NCI-H128 (cell line): ENCODE results near the gene SUSD2.
"Not testable (repeated sequence)": the region's sequence is repeated elsewhere in the genome, so short reads cannot be mapped to it uniquely, and the experiment has no call there.

ENCODE experiments used
- DNase-seq: peaks from one replicate; lab custom pipeline; 2025; ENCODE audit not compliant: unreplicated experiment; lab: John Stamatoyannopoulos, UW

Gene SUSD2

DNA sequence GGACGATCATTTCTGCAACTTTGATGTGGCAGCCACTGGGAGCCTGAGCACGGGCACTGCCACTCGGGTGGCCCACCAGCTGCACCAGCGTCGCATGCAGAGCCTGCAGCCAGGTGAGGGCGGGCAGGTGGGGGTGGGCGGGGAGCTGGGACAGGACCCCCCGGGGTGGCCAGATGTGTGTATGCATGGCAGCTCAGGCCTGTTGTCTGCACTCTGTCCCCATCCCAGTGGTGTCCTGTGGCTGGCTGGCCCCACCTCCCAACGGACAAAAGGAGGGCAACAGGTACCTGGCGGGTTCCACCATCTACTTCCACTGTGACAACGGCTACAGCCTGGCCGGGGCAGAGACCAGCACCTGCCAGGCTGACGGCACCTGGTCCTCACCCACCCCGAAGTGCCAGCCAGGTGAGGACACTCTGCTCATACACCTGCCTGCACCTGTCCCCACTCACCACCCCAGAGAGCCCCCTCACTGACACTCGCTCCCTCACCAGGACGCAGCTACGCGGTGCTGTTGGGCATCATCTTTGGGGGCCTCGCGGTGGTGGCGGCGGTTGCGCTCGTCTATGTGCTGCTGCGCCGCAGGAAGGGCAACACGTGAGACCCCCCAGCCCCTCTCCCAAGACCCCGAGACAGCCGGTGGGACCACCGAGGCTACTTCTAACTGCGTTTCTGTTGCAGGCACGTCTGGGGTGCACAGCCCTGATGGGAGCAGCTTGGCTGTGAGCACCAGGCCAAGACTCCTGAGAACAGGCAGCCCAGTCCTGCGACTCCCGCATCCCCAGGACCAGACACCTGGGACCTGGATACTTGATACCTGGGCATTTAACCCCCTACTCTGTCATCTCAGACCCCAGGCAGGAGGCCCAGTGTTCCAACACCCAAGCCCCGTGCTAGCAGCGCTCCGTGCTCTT is 6.7 kb downstream of the SUSD2 start:
- DNase-seq = no peak

DNA sequence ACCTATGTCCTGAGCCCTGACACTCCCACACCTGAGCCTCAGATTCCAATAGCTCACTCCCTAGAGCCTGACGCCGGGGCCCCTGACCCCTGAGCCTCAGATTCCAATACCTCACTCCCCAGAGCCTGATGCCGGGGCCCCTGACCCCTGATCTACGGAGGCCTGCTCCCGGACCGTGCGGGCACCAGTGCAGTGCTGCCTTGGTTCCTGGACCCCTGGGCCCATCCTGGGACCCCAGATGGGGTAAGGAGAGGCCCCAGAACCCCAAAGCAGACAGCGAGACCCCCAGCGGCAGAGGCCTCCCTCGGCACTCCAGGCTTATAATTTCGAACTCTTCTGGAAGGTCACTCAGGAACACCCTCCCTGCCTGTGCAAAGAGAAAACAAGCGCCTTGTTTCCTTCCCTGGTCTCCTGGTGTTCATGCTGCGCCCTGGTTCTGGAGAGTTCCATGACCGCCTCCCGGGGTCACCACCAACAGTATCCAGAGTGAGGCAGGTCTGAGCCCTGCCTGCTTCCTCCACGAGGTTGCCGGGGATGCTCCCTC is 7.5 kb downstream of the SUSD2 start:
- DNase-seq = no peak

DNA sequence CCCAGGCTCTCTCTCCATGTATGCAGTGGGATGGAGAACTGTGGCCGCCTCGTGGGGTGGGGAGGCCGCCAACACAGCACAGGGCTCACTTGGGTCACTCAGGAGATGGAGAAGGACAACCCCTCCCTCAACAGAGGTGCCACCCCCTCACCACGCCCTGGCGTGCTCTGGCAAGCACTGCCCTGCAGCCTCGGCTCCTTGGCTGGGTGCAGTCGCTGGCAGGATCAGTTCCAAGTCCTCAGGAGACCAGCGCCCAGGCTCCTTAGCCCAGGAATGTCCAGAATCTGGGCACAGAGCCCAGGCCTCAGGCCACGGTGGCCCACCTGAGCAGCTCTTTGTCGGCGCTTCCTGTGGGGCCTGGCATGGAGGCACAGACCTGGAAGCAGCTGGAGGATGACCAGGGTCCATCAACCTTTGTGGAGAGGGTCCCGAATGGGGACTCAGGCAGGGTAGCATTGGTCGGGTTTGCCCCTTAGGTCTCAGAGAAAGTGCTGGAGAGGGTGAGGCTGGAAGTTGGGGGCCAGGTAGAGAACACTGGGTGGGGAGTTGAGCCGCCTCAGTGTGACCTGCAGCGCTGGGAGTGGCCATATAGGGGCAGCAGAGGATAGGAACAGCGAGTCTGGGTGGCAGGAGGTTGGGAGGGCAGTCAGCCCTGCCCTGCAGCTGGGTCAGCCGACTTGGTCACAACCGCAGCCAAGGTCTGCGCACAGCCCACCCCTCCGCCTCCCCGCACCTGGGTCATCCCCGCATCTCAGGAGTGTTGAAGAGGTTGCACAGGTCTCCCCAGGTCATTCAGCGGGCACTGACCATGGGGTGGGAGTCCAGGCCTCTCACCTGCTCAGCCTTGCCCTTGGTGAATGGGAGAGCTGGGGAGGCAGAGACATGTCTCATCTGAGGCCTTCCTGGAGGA is 8.2 kb downstream of the SUSD2 start:
- no peak for DNase-seq

DNA sequence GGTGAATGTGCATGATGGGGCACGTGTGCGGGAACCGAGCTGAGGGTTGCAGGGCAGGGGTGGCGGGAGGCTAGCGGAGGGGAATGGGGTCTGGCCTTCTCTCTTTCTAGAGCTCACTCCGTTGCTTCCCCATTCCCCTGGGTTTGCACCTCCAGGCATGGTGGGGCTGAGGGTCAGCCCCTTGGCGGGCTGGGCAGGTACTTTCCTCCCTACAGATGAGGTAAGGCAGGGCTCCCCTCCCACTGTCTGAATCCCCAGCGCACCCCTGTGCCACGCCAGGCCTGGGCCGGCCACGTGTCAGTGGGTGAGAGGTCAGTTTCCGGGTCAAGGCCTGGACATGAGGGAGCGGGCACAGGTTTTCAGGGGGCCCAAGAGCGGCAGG is 8.9 kb downstream of the SUSD2 start:
- DNase-seq = no peak

DNA sequence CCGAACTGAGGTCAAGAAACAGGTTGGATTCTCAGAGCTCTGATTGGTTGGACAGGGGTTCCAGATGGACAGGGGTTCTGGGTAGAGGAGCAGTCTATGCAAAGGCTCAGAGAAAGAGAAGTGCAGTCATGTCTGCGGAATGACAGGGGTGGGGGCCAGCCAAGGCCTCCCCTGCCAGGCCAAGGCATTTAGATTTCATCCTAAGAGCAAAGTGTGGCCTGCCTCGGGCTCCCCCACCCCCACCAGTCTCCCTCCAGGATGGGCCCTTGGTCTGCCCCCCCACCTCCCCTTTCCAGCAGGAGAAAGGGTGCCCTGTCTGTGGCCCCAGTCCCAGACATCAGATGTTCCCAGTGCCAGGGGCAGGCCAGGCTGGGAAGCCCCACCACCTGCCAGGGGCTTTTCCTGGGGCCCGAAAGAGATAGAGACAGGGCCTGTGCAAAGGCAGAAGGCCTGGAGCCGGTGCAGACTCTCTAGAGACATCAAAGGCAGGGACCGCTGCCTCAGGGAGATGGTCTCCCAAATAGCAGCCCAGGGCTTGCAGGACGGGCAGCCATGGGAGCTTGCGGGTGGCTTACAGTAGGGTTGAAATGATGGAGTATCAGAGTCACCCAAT is 9.4 kb downstream of the SUSD2 start:
- no peak for DNase-seq

DNA sequence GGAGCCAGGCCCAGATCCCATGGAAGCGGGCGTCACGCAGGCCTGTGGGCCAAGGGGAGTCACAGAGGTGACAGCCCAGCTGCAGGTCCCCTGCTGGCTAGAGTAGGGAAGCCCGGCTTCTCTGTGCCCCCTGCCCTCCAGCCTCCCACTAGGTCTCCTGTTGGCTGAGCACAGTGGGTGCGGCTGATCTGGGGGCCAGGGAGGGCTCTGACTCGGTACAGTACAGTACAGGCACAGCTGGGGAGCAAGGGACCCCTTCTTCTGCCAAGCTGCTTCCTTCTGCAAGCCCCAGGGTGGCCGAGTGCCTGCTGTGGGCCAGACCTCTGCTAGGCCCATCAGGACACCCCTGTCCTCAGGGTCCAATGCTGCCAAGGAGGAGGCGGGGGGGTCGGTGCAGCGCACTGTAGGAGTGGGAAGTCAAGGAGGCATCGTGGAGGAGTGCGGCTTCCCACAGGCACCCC is 10.1 kb downstream of the SUSD2 start:
- DNase-seq = no peak

DNA sequence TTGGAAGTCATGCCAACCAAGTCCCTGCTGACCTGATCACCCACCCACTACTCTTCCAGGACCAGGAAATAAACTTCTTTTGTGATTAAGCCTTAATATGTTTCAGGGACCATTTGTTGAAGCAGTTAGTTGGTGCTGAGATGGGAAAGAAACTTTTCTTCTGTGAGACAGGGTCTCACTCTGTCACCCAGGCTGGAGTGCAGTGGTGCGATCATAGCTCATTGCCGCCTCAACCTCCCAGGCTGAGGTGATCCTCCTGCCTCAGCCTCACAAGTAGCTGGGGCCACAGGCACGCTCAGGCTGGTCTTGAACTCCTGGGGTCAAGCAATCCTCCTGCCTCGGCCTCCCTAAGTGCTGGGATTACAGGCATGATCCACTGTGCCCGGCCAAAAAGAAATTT is 10.6 kb downstream of the SUSD2 start:
- no peak for DNase-seq

DNA sequence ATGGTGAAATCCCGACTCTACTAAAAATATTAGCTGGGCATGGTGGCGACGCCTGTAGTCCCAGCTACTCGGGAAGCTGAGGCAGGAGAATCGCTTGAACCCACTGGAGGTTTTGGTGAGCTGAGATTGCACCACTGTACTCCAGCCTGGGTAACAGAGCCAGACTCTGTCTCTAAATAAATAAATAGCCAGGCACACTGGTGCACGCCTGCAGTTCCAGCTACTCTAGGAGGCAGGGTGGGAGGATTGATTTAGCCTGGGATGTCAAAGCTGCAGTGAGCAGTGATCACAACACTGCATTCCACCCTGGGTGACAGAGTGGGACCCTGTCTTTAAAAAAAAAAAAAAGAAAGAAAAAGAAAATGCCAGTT is 17.4 kb downstream of the SUSD2 start:
- DNase-seq = no peak

DNA sequence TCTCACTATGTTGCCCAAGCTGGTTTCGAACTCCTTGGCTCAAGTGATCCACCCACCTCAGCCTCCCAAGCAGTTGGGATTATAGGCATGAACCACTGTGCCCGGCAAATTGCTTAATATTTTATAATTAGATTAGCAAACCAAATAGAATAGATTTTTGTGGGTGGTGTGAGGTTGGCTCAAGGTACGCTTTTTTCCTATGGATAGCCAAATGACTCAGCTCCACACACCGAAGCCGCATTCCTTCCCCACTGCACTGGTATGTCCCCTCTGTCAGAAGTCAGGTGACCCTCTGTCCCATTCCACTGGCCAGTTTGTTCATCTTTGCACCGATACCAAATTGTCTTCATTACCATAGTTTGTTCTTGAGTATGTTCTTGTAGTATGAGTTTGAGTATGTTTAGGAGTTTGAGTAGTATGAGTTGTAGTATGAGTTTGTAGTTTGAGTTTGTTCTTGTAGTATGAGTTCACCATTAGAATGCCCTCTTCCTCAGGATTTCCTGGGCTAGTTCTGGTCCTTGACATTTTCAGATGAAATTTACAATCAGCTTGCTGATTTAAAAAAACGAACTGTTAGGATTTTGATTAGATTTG is 19.4 kb downstream of the SUSD2 start:
- DNase-seq = no peak

DNA sequence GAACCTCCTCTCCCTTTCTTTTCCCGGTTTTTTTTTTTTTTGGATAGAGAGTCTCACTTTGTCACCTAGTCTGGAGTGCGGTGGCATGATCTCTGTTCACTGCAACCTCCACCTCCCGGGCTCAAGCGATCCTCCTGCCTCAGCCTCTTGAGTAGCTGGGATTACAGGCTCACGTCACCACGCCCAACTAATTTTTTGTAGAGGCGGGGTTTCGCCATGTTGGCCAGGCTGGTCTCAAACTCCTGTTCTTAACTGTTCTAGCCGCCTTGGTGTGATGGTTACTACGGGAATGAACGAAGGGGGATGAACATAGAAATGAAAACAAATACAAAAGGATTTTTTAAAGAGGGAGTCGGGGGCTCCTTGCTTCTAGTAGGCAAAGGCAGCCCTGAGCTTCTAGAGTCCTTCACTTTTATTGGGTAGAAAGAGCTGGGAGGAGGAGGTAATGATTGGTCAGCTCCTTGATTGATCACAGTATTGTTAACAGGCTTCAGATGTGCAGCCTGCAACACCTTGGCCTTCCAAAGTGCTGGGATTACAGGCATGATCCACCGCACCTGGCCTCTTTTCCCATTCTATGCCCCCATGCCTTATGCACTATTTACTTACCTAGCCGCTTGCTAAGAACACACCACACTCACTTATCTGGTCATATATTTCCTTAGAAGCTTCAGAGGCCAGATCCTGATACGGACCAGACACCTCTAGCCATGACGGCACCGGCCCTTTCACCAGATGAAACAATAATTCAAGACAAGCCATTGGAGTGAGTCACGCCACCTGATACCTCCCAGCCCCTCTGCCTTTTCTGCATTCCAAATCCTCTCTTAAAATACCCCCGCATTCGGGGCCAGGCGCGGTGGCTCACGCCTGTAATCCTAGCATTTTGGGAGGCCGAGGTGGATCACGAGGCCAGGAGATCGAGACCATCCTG is 20.7 kb downstream of the SUSD2 start:
- DNase-seq = no peak

DNA sequence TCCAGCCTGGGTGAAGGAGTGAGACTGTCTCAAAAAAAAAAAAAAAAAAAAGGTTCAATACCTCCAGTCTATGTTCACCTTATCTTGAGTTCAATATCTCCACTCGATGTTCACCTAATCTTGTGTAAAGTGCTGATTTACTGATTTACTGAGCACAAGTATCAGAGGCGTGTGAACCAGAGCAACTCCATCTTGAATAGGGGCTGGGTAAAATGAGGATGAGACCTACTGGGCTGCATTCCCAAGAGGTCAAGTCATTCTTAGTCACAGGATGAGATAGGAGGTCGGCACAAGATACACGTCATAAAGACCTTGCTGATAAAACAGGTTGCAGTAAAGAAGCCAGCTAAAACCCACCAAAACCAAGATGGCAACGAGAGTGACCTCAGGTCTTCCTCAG is 22.6 kb downstream of the SUSD2 start:
- DNase-seq = not testable (repeated sequence)

DNA sequence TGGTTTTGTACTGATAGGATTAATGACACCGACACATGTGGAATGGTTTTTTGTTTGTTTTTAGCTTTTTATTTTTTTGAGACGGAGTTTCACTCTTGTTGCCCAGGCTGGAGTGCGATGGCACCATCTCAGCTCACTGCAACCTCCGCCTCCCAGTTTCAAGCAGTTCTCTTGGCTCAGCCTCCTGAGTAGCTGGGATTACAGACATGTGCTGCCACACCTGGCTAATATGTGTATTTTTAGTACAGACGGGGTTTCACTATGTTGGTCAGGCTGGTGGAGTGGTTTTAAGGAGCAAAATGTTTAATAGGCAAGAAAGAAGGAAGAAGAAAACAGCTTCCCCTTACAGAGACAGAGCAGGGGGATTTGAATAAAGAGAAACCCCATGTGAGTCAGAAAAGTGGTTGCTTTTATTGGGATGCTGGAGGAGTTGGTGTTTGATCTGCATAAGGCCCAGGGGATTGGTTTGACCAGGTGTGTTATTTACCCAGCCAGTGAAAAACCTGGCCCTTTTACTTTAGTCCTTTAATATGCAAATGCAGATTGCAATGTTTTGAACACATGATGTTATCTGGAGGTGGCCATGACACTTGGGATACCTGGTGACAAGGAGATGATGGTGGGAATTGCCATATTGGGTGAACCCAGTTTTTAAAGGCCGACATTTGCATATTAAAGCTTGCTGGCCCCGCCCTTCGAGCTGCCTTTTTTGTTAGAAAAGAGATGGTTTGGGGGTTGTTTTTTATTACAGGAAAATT is 24.3 kb downstream of the SUSD2 start:
- DNase-seq = no peak

DNA sequence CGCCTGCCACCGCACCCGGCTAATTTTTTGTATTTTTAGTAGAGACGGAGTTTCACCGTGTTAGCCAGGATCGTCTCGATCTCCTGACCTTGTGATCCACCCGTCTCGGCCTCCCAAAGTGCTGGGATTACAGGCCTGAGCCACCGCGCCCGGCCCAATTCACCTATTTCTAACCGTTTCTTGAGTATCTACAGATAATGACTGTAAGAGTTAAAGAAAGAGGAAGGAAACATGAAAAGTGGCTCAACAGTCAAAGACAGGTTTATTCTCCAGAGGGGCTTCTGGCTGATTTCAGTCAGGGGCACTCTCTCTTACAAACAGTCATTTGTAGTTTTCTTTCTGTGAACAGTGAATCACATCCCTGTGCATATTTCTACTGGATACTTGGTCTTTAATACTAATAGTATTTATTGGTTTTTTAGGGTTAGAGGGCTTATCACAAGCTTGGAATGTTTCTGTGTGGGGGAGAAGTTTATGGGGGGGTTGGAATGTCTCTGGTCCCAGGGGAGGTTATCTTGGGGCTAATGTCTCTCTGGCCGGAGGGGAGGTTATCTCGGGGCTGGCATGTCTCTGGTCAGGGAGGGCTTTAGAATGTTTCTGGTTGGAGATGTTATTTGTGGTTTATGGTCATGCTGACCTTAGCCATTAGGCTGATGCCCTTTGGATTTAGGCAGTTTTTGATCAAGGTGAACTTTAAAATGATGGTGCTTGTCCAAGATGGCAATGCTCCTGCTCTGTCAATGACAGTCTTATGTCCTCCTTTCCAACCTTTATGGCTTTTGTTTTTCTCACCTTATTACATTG is 25.4 kb downstream of the SUSD2 start:
- not testable (repeated sequence) for DNase-seq

DNA sequence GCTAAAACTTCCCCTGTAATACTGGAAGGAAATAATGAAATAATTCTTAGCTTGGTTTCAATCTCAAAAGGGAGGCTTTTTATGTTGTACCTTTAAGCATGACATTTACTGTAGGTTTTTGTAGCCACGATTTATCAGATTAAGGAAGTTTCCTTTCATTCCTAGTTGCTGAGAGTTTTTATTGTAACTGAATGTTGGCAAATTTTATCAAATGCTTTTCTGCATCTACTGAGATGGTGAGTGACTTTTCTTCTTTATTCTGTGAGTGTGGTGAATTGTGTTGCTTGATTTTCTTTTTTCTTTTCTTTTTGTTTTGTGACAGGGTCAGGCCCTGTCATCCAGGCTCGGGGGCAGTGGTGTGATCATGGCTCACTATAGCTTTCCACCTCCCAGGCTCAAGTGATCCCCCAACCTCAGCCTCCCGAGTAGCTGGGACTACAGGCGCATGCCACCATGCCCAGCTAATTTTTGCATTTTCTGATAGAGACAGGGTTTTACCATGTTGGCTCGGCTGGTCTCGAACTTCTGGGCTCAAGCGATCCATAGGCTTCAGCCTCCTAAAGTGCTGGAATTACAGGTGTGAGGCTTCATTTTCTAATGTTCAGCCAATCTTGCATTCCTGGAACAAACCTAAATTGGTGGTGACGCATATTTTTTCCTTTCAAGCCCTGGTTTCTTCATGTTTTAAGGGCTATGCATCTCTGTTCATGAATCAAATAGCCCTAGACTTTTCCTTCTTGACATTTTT is 26.2 kb downstream of the SUSD2 start:
- no peak for DNase-seq

DNA sequence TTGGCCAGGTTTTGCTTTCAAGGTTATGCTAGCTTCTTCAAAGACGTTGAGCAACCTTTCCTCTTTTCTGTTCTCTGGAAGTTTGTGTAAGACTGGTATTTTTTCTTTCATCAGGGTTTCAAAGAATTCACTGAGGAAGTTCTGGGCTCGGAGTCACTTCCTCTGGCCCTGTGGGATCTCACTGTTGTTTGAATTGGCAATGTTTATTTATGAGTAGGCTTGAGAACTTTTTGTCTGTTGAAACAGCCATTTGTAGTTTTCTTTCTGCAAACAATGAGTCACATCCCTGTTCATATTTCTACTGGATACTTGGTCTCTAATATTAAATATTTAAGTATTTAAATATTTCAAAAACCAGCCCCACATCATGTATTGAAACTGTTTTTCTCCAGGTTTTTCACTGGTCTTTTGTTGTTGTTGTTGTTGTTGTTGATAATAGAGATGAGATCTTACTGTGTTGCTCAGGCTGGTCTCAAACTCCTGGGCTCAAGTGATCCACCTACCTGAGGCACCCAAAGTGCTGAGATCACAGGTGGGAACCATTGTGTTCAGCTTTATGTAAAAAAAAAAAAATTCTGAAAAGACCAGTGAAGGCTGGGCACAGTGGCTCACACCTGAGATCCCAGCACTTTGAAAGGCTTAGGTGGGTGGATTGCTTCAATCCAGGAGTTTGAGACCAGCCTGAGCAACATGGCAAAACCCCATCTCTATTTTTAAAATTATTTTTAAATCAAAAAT is 26.9 kb downstream of the SUSD2 start:
- no peak for DNase-seq

DNA sequence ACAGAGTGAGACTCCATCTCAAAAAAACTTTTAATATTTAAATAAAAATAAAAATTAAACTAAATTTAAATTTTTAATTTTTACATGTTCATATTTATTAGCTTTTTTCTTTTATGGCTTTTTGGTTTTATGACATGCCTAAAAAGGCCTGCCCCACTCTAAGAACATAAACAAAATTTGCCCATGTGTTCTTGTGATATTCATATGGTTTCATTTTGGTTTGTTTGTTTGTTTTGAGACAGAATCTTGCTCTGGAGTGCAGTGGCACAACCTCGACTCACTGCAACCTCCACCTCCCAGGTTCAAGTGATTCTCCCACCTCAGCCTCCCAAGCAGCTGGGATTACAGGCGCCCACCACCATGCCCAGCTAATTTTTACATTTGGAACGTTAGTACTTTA is 27.7 kb downstream of the SUSD2 start:
- DNase-seq = no peak

DNA sequence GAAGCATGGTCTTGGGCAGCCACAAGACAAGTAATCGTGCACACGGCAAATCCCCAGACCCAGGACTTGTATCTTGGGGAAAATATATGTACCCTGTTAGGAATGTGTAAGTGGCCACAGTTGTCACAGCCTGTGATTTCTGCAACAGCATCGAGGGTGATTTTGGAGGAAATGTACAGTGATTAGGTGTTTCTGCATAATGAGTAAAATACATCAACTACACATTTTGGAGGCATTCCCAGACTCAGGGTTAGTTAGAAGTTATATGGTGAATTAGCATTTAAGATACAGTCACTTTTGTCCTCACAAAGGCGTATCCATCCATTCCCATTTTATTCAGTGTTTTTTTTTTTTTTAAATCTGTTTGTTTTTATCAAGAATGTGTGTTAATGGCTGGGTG is 28.4 kb downstream of the SUSD2 start:
- DNase-seq = no peak
